CD4-positive, alpha-beta T cell treated with Interleukin-6 for 4 hours (primary cell): ENCODE data around the gene ZNF143.

Experiments
- DNase-seq: peaks from one replicate; pipeline ENCODE4 v3.0.0-alpha.2; 2020; ENCODE audit warnings: mixed read lengths

ZNF143 gene

GRCh38 chr11:9576701-9577381 is 116.0 kb downstream of the ZNF143 start:
- no peak for DNase-seq

- no peak for DNase-seq
Observed at GRCh38 chr11:9577556-9577955, 116.7 kb downstream of the ZNF143 start.
